Activated T-cell treated with anti-CD3 and anti-CD28 coated beads, Interleukin-2, amount 50 U/mL, for 72 hours (primary cell): ENCODE results near the gene OR5AK2. TPM values are rescaled to one million over a fixed set of nuclear protein-coding genes. Genes with fewer than 3 reads are reported as not detected.

Experiments
- ATAC-seq, 2 donors: fragments of 150-1000 bp; cut with Tn5 transposase; replicated peaks in 1 of 2; 2 replicates each; pipeline ENCODE4 v1.10.0; 2021; ENCODE audit warnings: moderate library complexity in 2 of 2, mild to moderate bottlenecking in 1 of 2
- DNase-seq, 2 donors: peaks; one replicate each; pipeline ENCODE4 v3.0.0; 2021 to 2022; ENCODE audit warnings: mixed read lengths in 1 of 2
- H3K27ac Mint-ChIP-seq: one replicate; pipeline ENCODE4 v1.8.0; 2022; ENCODE audit warnings: mild to moderate bottlenecking, moderate library complexity, mixed read lengths
- H3K27me3 Mint-ChIP-seq: one replicate; pipeline ENCODE4 v1.8.0; 2022; ENCODE audit warnings: low read depth, mixed read lengths
- H3K36me3 Mint-ChIP-seq, 2 donors: one replicate each; pipeline ENCODE4 v1.8.0; 2022; ENCODE audit warnings: mixed read lengths in 2 of 2, mild to moderate bottlenecking in 1 of 2; ENCODE audit not compliant: insufficient read depth in 2 of 2
- H3K4me1 Mint-ChIP-seq: one replicate; pipeline ENCODE4 v1.8.0; 2022; ENCODE audit warnings: low read depth, mixed read lengths
- H3K4me3 Mint-ChIP-seq, 2 donors: one replicate each; pipeline ENCODE4 v1.8.0; 2022; ENCODE audit warnings: mild to moderate bottlenecking in 2 of 2, mixed read lengths in 2 of 2, moderate library complexity in 2 of 2
- H3K9me3 Mint-ChIP-seq, 2 donors: one replicate each; pipeline ENCODE4 v1.8.0; 2022; ENCODE audit warnings: mixed read lengths in 2 of 2
- total RNA-seq, 2 donors: library from RNA; stranded (reverse); gene quantifications; one replicate each; pipeline ENCODE4 v1.2.3, GENCODE V29; 2022

Gene OR5AK2
- total RNA-seq, 2 donors from 2014 or later: not detected

- no peak overlapping the region for H3K4me3 Mint-ChIP-seq
- no peaks in the 10 kb centered on the region for H3K27me3 Mint-ChIP-seq
- H3K27ac Mint-ChIP-seq: no peak overlapping the region
- H3K36me3 Mint-ChIP-seq: no peaks in the 10 kb centered on the region
- no peak for DNase-seq
- no peaks in the 10 kb centered on the region for H3K9me3 Mint-ChIP-seq
- ATAC-seq: no peak
- no peaks in the 10 kb centered on the region for H3K4me1 Mint-ChIP-seq
Measured at GRCh38 chr11:57015679-57016078, 27.0 kb downstream of the OR5AK2 start.

DNA sequence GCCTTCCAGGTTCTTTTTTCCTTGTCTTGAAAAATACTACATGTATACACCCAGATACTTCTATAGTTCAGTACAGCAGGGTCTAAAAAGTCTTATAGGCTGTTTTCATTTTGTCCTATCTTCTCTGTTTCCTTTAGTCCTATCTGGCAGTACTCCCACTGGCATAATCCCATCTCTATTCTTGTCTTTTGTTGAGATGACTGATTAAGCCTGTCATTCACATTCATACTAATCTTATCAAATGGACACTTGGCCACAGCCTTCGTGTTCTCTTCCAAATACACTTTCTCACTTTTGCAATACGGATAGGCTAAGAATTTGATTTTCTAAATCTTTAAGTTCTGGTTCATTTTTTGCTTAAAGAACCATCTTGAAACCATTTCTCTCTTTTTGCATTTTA, 42.8 kb downstream of the OR5AK2 start:
- Mint-ChIP-seq H3K36me3 (no peaks in the 10 kb centered on the region), H3K4me1 (no peaks in the 10 kb centered on the region), H3K4me3 (no peak overlapping the region), H3K27me3 (no peaks in the 10 kb centered on the region), H3K9me3 (no peaks in the 10 kb centered on the region), H3K27ac (no peak overlapping the region)
- ATAC-seq (no peak), DNase-seq (no peak)

Other genes with a start within 250 kb of the OR5AK2 start
- not detected for gene OR9G4, start 240.2 kb upstream of the OR5AK2 start, total RNA-seq
- not detected for gene LRRC55, start 193.0 kb downstream of the OR5AK2 start, total RNA-seq
- not detected for gene APLNR, start 248.3 kb downstream of the OR5AK2 start, total RNA-seq